ENCODE results near the gene CDH4.

CDH4 gene

GRCh38 chr20:61685462-61685861, 433.4 kb downstream of the CDH4 start:
- no peak for DNase-seq (ENCODE audit: low read depth, low spot score)

GRCh38 chr20:61686051-61686936, 434.2 kb downstream of the CDH4 start:
- no peak for DNase-seq (ENCODE audit: low read depth, low spot score)

- no peak for DNase-seq (ENCODE audit: low read depth, low spot score)
Measured at GRCh38 chr20:61688411-61688810, 436.4 kb downstream of the CDH4 start.

GRCh38 chr20:61690150-61690549, 438.1 kb downstream of the CDH4 start:
- no peak for DNase-seq (ENCODE audit: low read depth, low spot score)

- no peak for DNase-seq (ENCODE audit: low read depth, low spot score)
Measured at GRCh38 chr20:61690993-61691838, 439.2 kb downstream of the CDH4 start.

- DNase-seq (ENCODE audit: low read depth, low spot score) = no peak
Measured at GRCh38 chr20:61691978-61692377, 439.9 kb downstream of the CDH4 start.

GRCh38 chr20:61692479-61692878, 440.4 kb downstream of the CDH4 start:
- DNase-seq (ENCODE audit: low read depth, low spot score) = no peak

GRCh38 chr20:61693055-61693600, 441.1 kb downstream of the CDH4 start:
- DNase-seq (ENCODE audit: low read depth, low spot score) = no peak

- no peak for DNase-seq (ENCODE audit: low read depth, low spot score)
Measured at GRCh38 chr20:61694682-61695081, 442.6 kb downstream of the CDH4 start.

GRCh38 chr20:61695741-61696140, 443.7 kb downstream of the CDH4 start:
- no peak for DNase-seq (ENCODE audit: low read depth, low spot score)

- no peak for DNase-seq (ENCODE audit: low read depth, low spot score)
Measured at GRCh38 chr20:61696181-61696735, 444.2 kb downstream of the CDH4 start.

GRCh38 chr20:61697666-61698597, 445.9 kb downstream of the CDH4 start:
- DNase-seq (ENCODE audit: low read depth, low spot score) = no peak

- DNase-seq (ENCODE audit: low read depth, low spot score) = no peak
Measured at GRCh38 chr20:61698598-61699494, 446.8 kb downstream of the CDH4 start.

GRCh38 chr20:61699495-61700374, 447.7 kb downstream of the CDH4 start:
- DNase-seq (ENCODE audit: low read depth, low spot score) = no peak

GRCh38 chr20:61700595-61701140, 448.6 kb downstream of the CDH4 start:
- DNase-seq (ENCODE audit: low read depth, low spot score) = no peak

GRCh38 chr20:61701401-61701800, 449.3 kb downstream of the CDH4 start:
- no peak for DNase-seq (ENCODE audit: low read depth, low spot score)

GRCh38 chr20:61701802-61702201, 449.7 kb downstream of the CDH4 start:
- DNase-seq (ENCODE audit: low read depth, low spot score) = no peak

- no peak for DNase-seq (ENCODE audit: low read depth, low spot score)
Measured at GRCh38 chr20:61702246-61702645, 450.2 kb downstream of the CDH4 start.

- no peak for DNase-seq (ENCODE audit: low read depth, low spot score)
Measured at GRCh38 chr20:61704661-61705060, 452.6 kb downstream of the CDH4 start.
